CD4-positive, CD25-positive, alpha-beta regulatory T cell (primary cell): ENCODE measurements around the gene ZMAT3. TPM values are rescaled to one million over a fixed set of nuclear protein-coding genes. Genes with fewer than 3 reads are reported as not detected.
"Not testable (repeated sequence)": the region's sequence is repeated elsewhere in the genome, so short reads cannot be mapped to it uniquely, and the experiment has no call there.

ENCODE experiments used
- ATAC-seq, 2 donors: fragments of 150-1000 bp; cut with Tn5 transposase; one replicate each; pipeline ENCODE4 v1.10.0; 2021; ENCODE audit warnings: low read depth in 2 of 2, moderate number of reproducible peaks in 2 of 2, moderate library complexity in 1 of 2
- DNase-seq, 3 donors: peaks; one replicate each; pipeline versions ENCODE4 v3.0.0 to v3.0.0-alpha.2; 2012 to 2022; ENCODE audit warnings: mixed read lengths in 1 of 3
- H3K27ac ChIP-seq: one replicate; pipeline ENCODE4 v1.7.0; 2013; ENCODE audit warnings: mild to moderate bottlenecking, low read length; ENCODE audit not compliant: insufficient read depth, poor library complexity, severe bottlenecking
- H3K27me3 ChIP-seq: one replicate; pipeline ENCODE4 v1.7.0; 2013; ENCODE audit warnings: low read length; ENCODE audit not compliant: control insufficient read depth, insufficient read depth
- H3K36me3 ChIP-seq: one replicate; pipeline ENCODE4 v1.7.0; 2013; ENCODE audit warnings: mild to moderate bottlenecking, low read length, moderate library complexity; ENCODE audit not compliant: control insufficient read depth, insufficient read depth
- H3K4me1 ChIP-seq: 2 replicates; pipeline ENCODE4 v1.7.0; 2013; ENCODE audit warnings: mild to moderate bottlenecking, low read length; ENCODE audit not compliant: insufficient read depth, control insufficient read depth, poor library complexity, severe bottlenecking
- H3K4me3 ChIP-seq: one replicate; pipeline ENCODE4 v1.7.0; 2013; ENCODE audit warnings: low read depth, mild to moderate bottlenecking, low read length, moderate library complexity
- H3K9me3 ChIP-seq, 2 experiments: 1 replicate in 1 of 2; 2 replicates in 1 of 2; pipeline ENCODE4 v1.7.0; 2013; ENCODE audit warnings: low read length in 2 of 2, mild to moderate bottlenecking in 1 of 2, moderate library complexity in 1 of 2; ENCODE audit not compliant: control insufficient read depth in 2 of 2
- H3K27ac Mint-ChIP-seq, 3 donors: one replicate each; pipeline ENCODE4 v1.8.0; 2020 to 2022; ENCODE audit warnings: mild to moderate bottlenecking in 3 of 3, mixed read lengths in 3 of 3, moderate library complexity in 2 of 3
- H3K27me3 Mint-ChIP-seq: one replicate; pipeline ENCODE4 v1.8.0; 2022; ENCODE audit warnings: mild to moderate bottlenecking, mixed read lengths
- H3K36me3 Mint-ChIP-seq: one replicate; pipeline ENCODE4 v1.8.0; 2020; ENCODE audit warnings: mixed read lengths
- H3K4me1 Mint-ChIP-seq, 4 donors: one replicate each; pipeline ENCODE4 v1.8.0; 2020 to 2022; ENCODE audit warnings: mixed read lengths in 4 of 4, mild to moderate bottlenecking in 1 of 4
- H3K4me3 Mint-ChIP-seq, 4 donors: one replicate each; pipeline ENCODE4 v1.8.0; 2020 to 2022; ENCODE audit warnings: mild to moderate bottlenecking in 4 of 4, mixed read lengths in 4 of 4, moderate library complexity in 3 of 4
- H3K9me3 Mint-ChIP-seq, 7 donors: one replicate each; pipeline ENCODE4 v1.8.0; 2020 to 2022; ENCODE audit warnings: mixed read lengths in 7 of 7, mild to moderate bottlenecking in 3 of 7, moderate library complexity in 2 of 7
- polyA plus RNA-seq, 4 donors: library from polyadenylated mRNA; unstranded; fragments of 300-500 nt; fragmentation: Illumina TruSeq; gene quantifications; one replicate each; pipeline ENCODE4 v1.2.3, GENCODE V29; 2021
- total RNA-seq: library from RNA; stranded (reverse); gene quantifications from one replicate; pipeline ENCODE4 v1.2.3, GENCODE V29; 2022

ZMAT3 gene
- total RNA-seq (18.1 TPM), polyA plus RNA-seq (10 to 100 TPM; 10.1 to 17.6 (median 14.2) TPM)

GRCh38 chr3:179071323-179072099, at the start of gene ZMAT3:
Gene ZMAT3 (minus strand): TSS chr3:179071809. CDS start chr3:179067752, 4,057 bp downstream.
- Mint-ChIP-seq H3K27ac (peak within 1 kb of the TSS; percentile 74 to 97 (median 95)), H3K9me3 (no peaks in the 10 kb centered on the region)

GRCh38 chr3:179116816-179117215, 45.2 kb upstream of the ZMAT3 start:
- Mint-ChIP-seq H3K27me3 (peaks cover 55% of the 10 kb centered on the region), H3K4me3 (no peak overlapping the region), H3K36me3 (no peaks in the 10 kb centered on the region), H3K9me3 (peaks cover 0 to 4% (median 2%) of the 10 kb centered on the region in 7 donors), H3K27ac (no peak overlapping the region), H3K4me1 (peaks cover 0 to 4% (median 1%) of the 10 kb centered on the region in 4 donors)
- Histone ChIP-seq H3K4me1 (no peaks in the 10 kb centered on the region), H3K4me3 (no peak overlapping the region), H3K27ac (no peak overlapping the region), H3K27me3 (peaks cover 19% of the 10 kb centered on the region), H3K9me3 (peaks cover 0 to 3% of the 10 kb centered on the region in 2 experiments), H3K36me3 (no peaks in the 10 kb centered on the region)
- no peak for DNase-seq
- ATAC-seq: no peak

More at GRCh38 chr3:179071323-179072099, at the start of gene ZMAT3:
- Histone ChIP-seq H3K27ac (peak within 1 kb of the TSS; percentile 82), H3K4me3 (peak within 1 kb of the TSS; percentile 90), H3K27me3 (no peaks in the 10 kb centered on the region), H3K4me1 (peaks cover 36% of the 10 kb centered on the region), H3K9me3 (no peaks in the 10 kb centered on the region), H3K36me3 (peaks cover 13% of the 10 kb centered on the region)
- H3K4me1 Mint-ChIP-seq: peaks cover 18 to 63% (median 43%) of the 10 kb centered on the region in 4 donors
- DNase-seq: peak; percentile 81 to 86 (median 83)
- peaks cover 16% of the 10 kb centered on the region for H3K36me3 Mint-ChIP-seq
- no peaks in the 10 kb centered on the region for H3K27me3 Mint-ChIP-seq
- H3K4me3 Mint-ChIP-seq: peak within 1 kb of the TSS; percentile 95 to 99 (median 98)
- ATAC-seq: peak; percentile 79 to 83

GRCh38 chr3:179115444-179115843, 43.8 kb upstream of the ZMAT3 start:
- not testable (repeated sequence) for H3K36me3 Mint-ChIP-seq, H3K4me1 ChIP-seq, H3K4me3 Mint-ChIP-seq, H3K27ac Mint-ChIP-seq, H3K4me1 Mint-ChIP-seq, H3K9me3 ChIP-seq, H3K27ac ChIP-seq, DNase-seq, H3K9me3 Mint-ChIP-seq, ATAC-seq, H3K36me3 ChIP-seq, H3K4me3 ChIP-seq
- H3K27me3 ChIP-seq: peaks cover 20% of the 10 kb centered on the region
- H3K27me3 Mint-ChIP-seq: peaks cover 67% of the 10 kb centered on the region

GRCh38 chr3:179113903-179114302, 42.3 kb upstream of the ZMAT3 start:
- DNase-seq (no peak), ATAC-seq (no peak)
- no peaks in the 10 kb centered on the region for H3K36me3 Mint-ChIP-seq
- Histone ChIP-seq H3K9me3 (peaks cover 0 to 3% of the 10 kb centered on the region in 2 experiments), H3K36me3 (no peaks in the 10 kb centered on the region), H3K27ac (no peak overlapping the region), H3K27me3 (peaks cover 22% of the 10 kb centered on the region), H3K4me3 (no peak overlapping the region), H3K4me1 (no peaks in the 10 kb centered on the region)
- no peak overlapping the region for H3K4me3 Mint-ChIP-seq
- H3K27me3 Mint-ChIP-seq: peaks cover 77% of the 10 kb centered on the region
- H3K4me1 Mint-ChIP-seq: peaks cover 0 to under 1% (median 0%) of the 10 kb centered on the region in 4 donors
- H3K9me3 Mint-ChIP-seq: peaks cover 0 to 5% (median 0%) of the 10 kb centered on the region in 7 donors
- H3K27ac Mint-ChIP-seq: no peak overlapping the region

GRCh38 chr3:179108086-179108485, 36.5 kb upstream of the ZMAT3 start:
- Mint-ChIP-seq H3K4me3 (no peak overlapping the region), H3K36me3 (no peaks in the 10 kb centered on the region), H3K27me3 (peaks cover 60% of the 10 kb centered on the region), H3K4me1 (peaks cover 0 to 3% (median 0%) of the 10 kb centered on the region in 4 donors), H3K27ac (no peak overlapping the region), H3K9me3 (peaks cover 0 to 5% (median 0%) of the 10 kb centered on the region in 7 donors)
- H3K27ac ChIP-seq: no peak overlapping the region
- no peak overlapping the region for H3K4me3 ChIP-seq
- ATAC-seq (no peak), DNase-seq (no peak)
- peaks cover 14% of the 10 kb centered on the region for H3K27me3 ChIP-seq
- H3K4me1 ChIP-seq: no peaks in the 10 kb centered on the region
- H3K36me3 ChIP-seq: no peaks in the 10 kb centered on the region
- peaks cover 0 to 3% of the 10 kb centered on the region in 2 experiments for H3K9me3 ChIP-seq

- Histone ChIP-seq H3K4me3 (no peak overlapping the region), H3K27ac (no peak overlapping the region), H3K4me1 (no peaks in the 10 kb centered on the region), H3K9me3 (peaks cover 0 to 3% of the 10 kb centered on the region in 2 experiments), H3K27me3 (peaks cover 9% of the 10 kb centered on the region), H3K36me3 (no peaks in the 10 kb centered on the region)
- Mint-ChIP-seq H3K36me3 (no peaks in the 10 kb centered on the region), H3K27me3 (peaks cover 59% of the 10 kb centered on the region), H3K4me1 (peaks cover 0 to 3% (median 0%) of the 10 kb centered on the region in 4 donors), H3K4me3 (no peak overlapping the region), H3K9me3 (peaks cover 0 to 5% (median 0%) of the 10 kb centered on the region in 7 donors), H3K27ac (no peak overlapping the region)
- no peak for ATAC-seq
- DNase-seq: no peak
These were observed 36.0 kb upstream of the ZMAT3 start for GRCh38 chr3:179107617-179108016.

GRCh38 chr3:179105881-179106280, 34.3 kb upstream of the ZMAT3 start:
- Mint-ChIP-seq H3K4me3 (no peak overlapping the region), H3K4me1 (peaks cover 0 to 3% (median 0%) of the 10 kb centered on the region in 4 donors), H3K36me3 (no peaks in the 10 kb centered on the region), H3K9me3 (peaks cover 0 to 5% (median 0%) of the 10 kb centered on the region in 7 donors), H3K27me3 (peaks cover 48% of the 10 kb centered on the region), H3K27ac (peak overlapping the region in 1 of 3 donors; percentile 15)
- DNase-seq (no peak), ATAC-seq (no peak)
- H3K27me3 ChIP-seq: peaks cover 6% of the 10 kb centered on the region
- no peak overlapping the region for H3K27ac ChIP-seq
- no peak overlapping the region for H3K4me3 ChIP-seq
- H3K9me3 ChIP-seq: no peaks in the 10 kb centered on the region
- no peaks in the 10 kb centered on the region for H3K4me1 ChIP-seq
- H3K36me3 ChIP-seq: no peaks in the 10 kb centered on the region
